Activated CD4-positive, CD25-positive, alpha-beta regulatory T cell treated with anti-CD3 and anti-CD28 coated beads, Interleukin-2, amount 50 U/mL, for 24 hours (primary cell): ENCODE data around the gene FAM53C.
A peak's percentile ranks its signal among the peaks of the same experiment; 100 is the strongest.
"Not testable (repeated sequence)": the region's sequence is repeated elsewhere in the genome, so short reads cannot be mapped to it uniquely, and the experiment has no call there.

ENCODE experiments used
- ATAC-seq, 2 donors: fragments of 150-1000 bp; cut with Tn5 transposase; one replicate each; pipeline ENCODE4 v1.10.0; 2021; ENCODE audit warnings: mild to moderate bottlenecking in 1 of 2, moderate library complexity in 1 of 2

FAM53C gene

GRCh38 chr5:138337685-138338410 is at the start of gene FAM53C:
Gene FAM53C, plus strand, starts transcription at chr5:138338266. Its CDS starts 3,070 bp downstream, at chr5:138341336.
- peak; percentile 93 to 94 for ATAC-seq

GRCh38 chr5:138289296-138289695 is 48.8 kb upstream of the FAM53C start:
- ATAC-seq, result no peak

- no peak for ATAC-seq
Measured at GRCh38 chr5:138303372-138303771, 34.7 kb upstream of the FAM53C start.

- ATAC-seq, result no peak
Measured at GRCh38 chr5:138305797-138306196, 32.3 kb upstream of the FAM53C start.

- ATAC-seq, result no peak
Measured at GRCh38 chr5:138315751-138316278, 22.3 kb upstream of the FAM53C start.

GRCh38 chr5:138316355-138316754 is 21.7 kb upstream of the FAM53C start:
- no peak for ATAC-seq

- ATAC-seq, result not testable (repeated sequence)
Measured at GRCh38 chr5:138318211-138318610, 19.9 kb upstream of the FAM53C start.

GRCh38 chr5:138330813-138331448 is 7.1 kb upstream of the FAM53C start:
- no peak for ATAC-seq

GRCh38 chr5:138331449-138332368 is 6.4 kb upstream of the FAM53C start, which contains the start of gene CDC25C:
Gene CDC25C, minus strand, starts transcription at chr5:138331804. Its CDS starts 624 bp downstream, at chr5:138331180.
- peak; percentile 100 for ATAC-seq

GRCh38 chr5:138334867-138335447 is 3.1 kb upstream of the FAM53C start:
- no peak for ATAC-seq

GRCh38 chr5:138336952-138337684 is 948 bp upstream of the FAM53C start:
- peak; percentile 10 for ATAC-seq

GRCh38 chr5:138338411-138339090 is 485 bp downstream of the FAM53C start:
- peak in 1 of 2 donors; percentile 1 for ATAC-seq

GRCh38 chr5:138339091-138339456 is 1.0 kb downstream of the FAM53C start:
- no peak for ATAC-seq

- no peak for ATAC-seq
Measured at GRCh38 chr5:138339464-138339863, 1.4 kb downstream of the FAM53C start.

GRCh38 chr5:138340008-138340407 is 1.9 kb downstream of the FAM53C start:
- no peak for ATAC-seq

GRCh38 chr5:138344887-138345622 is 7.0 kb downstream of the FAM53C start:
- ATAC-seq, result no peak

GRCh38 chr5:138346889-138347288 is 8.8 kb downstream of the FAM53C start:
- no peak for ATAC-seq

- no peak for ATAC-seq
Measured at GRCh38 chr5:138349852-138350562, 11.9 kb downstream of the FAM53C start.

GRCh38 chr5:138350563-138350890 is 12.5 kb downstream of the FAM53C start:
- no peak for ATAC-seq

GRCh38 chr5:138351056-138351455 is 13.0 kb downstream of the FAM53C start:
- no peak for ATAC-seq
